ENCODE results near the gene TAF1B.

- TF ChIP-seq EZH2 (IDR thresholded peaks at IDR 0.05; ENCODE audit: low read length, missing control alignments) (no peak), CTCF (conservative IDR thresholded peaks at IDR 0.05 in 1 of 2, IDR thresholded peaks at IDR 0.05 in 1 of 2; ENCODE audit: low read depth in 1 of 2, low read length in 2 of 2) (no peak)
These were observed 34.5 kb downstream of the TAF1B start for GRCh38 chr2:9877726-9878125.
